ENCODE results near the gene TPM4.
"Not testable (repeated sequence)": the region's sequence is repeated elsewhere in the genome, so short reads cannot be mapped to it uniquely, and the experiment has no call there.

Gene TPM4

DNA sequence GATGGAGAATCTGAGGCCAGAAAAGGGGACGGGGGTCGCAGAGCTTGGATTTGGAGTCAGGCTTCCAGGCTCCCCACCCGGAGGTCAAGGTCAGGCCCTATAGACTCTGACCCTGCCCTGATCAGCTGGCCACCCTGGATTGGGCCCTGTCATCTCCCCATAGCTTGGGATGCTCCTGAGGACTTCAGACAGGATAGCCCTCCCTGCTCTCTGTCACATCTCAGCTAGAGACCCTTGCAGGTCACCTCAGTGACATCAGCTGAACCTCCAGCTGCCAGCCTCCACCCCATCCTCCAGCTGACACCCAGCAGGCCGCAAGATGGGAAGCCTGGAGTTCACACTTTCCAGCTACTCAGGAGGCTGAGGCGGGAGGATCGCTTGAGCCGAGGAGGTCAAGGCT is 2.8 kb upstream of the TPM4 start:
- no peak for TF ChIP-seq GATA1 (IDR thresholded peaks at IDR 0.05; ENCODE audit: low read depth, low read length)
- no peak for TF ChIP-seq POLR2A (IDR thresholded peaks at IDR 0.05; ENCODE audit: low read length)
- DNase-seq, result no peak

- DNase-seq, result no peak
- TF ChIP-seq POLR2A (IDR thresholded peaks at IDR 0.05; ENCODE audit: low read length) (no peak), GATA1 (IDR thresholded peaks at IDR 0.05; ENCODE audit: low read depth, low read length) (no peak)
Observed at GRCh38 chr19:16073988-16074387, 2.3 kb upstream of the TPM4 start.

GRCh38 chr19:16074488-16075365 is 1.6 kb upstream of the TPM4 start:
- no peak for DNase-seq
- no peak for TF ChIP-seq POLR2A (IDR thresholded peaks at IDR 0.05; ENCODE audit: low read length)
- no peak for TF ChIP-seq GATA1 (IDR thresholded peaks at IDR 0.05; ENCODE audit: low read depth, low read length)

DNA sequence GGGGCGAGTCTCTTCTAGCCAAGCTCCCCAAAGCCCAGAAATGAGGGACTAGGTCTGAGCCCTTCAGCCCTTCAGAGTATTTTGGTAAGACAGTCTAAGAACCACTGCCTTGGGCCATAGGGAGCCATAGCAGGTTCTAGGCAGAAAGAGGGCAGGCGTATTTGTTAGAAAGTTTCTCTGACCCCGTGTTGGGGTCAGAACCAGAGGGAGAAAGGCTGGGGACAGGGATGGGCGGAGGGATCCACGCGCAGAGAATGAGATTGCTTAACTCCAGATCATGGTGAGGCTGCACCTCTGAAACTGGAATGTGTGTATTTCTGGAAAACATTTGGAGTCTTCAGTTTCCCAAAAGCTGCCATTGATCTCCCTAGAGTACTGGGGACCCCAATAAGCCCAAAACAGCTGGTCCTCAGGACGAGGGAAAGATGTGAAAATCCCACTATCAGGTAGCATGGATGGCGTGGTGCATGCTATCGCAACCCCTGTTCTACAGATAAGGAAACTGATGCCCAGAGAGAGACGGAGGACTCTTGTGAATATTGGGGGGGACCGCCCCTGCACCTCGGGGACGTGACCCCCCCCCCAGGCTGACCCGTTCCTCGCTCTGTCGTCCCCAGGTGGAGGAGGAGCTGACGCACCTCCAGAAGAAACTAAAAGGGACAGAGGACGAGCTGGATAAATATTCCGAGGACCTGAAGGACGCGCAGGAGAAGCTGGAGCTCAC is 703 bp upstream of the TPM4 start:
- no peak for DNase-seq
- no peak for TF ChIP-seq POLR2A (IDR thresholded peaks at IDR 0.05; ENCODE audit: low read length)
- no peak for TF ChIP-seq GATA1 (IDR thresholded peaks at IDR 0.05; ENCODE audit: low read depth, low read length)

DNA sequence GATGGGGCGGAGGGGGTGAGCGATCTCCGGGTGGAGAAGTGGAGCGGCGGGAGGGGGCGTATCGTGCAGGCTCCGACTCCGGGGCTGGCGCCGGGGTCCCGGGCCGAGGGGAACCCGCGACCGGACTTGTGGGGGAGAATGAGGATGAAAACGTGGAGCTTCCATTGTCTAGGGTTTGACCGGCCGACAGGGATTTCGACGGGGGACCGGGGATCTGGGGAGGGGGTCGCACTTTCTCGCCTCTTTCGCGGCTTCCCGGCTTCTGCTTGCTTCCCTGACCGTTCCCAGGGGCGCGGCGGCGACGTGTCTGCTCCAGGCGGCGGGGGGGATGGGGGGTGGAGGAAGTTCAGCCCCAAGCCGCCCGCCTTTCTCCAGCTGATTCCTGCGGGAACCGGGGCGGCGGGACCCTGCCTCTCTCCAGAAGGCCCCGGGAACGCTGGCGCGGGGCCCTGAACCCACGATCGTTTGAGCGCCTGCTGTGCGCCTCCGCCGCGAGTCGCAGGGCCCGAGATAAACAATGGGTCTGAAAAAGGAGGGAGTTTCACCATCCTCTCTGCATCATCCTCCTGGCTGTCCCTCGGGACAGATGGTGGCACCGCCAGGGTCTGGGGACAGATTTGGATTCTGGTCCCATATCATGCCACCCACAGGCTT is 790 bp downstream of the TPM4 start:
- no peak for DNase-seq
- no peak for TF ChIP-seq GATA1 (IDR thresholded peaks at IDR 0.05; ENCODE audit: low read depth, low read length)
- TF ChIP-seq POLR2A (IDR thresholded peaks at IDR 0.05; ENCODE audit: low read length), result no peak

GRCh38 chr19:16077984-16078758 is 1.9 kb downstream of the TPM4 start:
- TF ChIP-seq POLR2A (IDR thresholded peaks at IDR 0.05; ENCODE audit: low read length), result no peak
- TF ChIP-seq GATA1 (IDR thresholded peaks at IDR 0.05; ENCODE audit: low read depth, low read length), result no peak
- no peak for DNase-seq

- TF ChIP-seq POLR2A (IDR thresholded peaks at IDR 0.05; ENCODE audit: low read length) (peak; percentile 55), GATA1 (IDR thresholded peaks at IDR 0.05; ENCODE audit: low read depth, low read length) (no peak)
- DNase-seq, result peak; percentile 92 to 94
Observed at GRCh38 chr19:16078759-16079707, 2.7 kb downstream of the TPM4 start.

- no peak for DNase-seq
- no peak for TF ChIP-seq POLR2A (IDR thresholded peaks at IDR 0.05; ENCODE audit: low read length)
Observed at GRCh38 chr19:16084067-16084685, 7.9 kb downstream of the TPM4 start.

DNA sequence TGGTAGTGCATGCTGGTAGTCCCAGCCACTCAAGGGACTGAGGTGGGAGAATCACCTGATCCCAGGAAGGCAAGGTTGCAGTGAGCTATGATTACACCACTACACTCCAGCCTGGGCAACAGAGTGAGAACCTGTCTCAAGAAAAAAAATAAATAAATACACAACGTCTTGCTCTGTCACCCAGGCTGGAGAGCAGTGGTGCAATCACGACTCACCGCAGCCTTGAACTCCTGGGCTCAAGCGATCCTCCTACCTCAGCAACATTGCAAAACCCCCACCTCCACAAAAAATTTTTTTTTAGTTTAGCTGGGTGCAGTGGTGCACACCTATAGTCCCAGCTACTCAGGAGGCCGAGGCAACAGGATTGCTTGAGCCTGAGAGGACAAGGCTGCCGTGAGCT is 8.8 kb downstream of the TPM4 start:
- TF ChIP-seq POLR2A (IDR thresholded peaks at IDR 0.05; ENCODE audit: low read length) (no peak), GATA1 (IDR thresholded peaks at IDR 0.05; ENCODE audit: low read depth, low read length) (no peak)
- DNase-seq, result peak in 1 of 2 experiments; percentile 21

- not testable (repeated sequence) for DNase-seq
Observed at GRCh38 chr19:16087404-16087803, 11.1 kb downstream of the TPM4 start.

GRCh38 chr19:16087940-16088339 is 11.6 kb downstream of the TPM4 start:
- no peak for DNase-seq
- no peak for TF ChIP-seq POLR2A (IDR thresholded peaks at IDR 0.05; ENCODE audit: low read length)
- no peak for TF ChIP-seq GATA1 (IDR thresholded peaks at IDR 0.05; ENCODE audit: low read depth, low read length)

DNA sequence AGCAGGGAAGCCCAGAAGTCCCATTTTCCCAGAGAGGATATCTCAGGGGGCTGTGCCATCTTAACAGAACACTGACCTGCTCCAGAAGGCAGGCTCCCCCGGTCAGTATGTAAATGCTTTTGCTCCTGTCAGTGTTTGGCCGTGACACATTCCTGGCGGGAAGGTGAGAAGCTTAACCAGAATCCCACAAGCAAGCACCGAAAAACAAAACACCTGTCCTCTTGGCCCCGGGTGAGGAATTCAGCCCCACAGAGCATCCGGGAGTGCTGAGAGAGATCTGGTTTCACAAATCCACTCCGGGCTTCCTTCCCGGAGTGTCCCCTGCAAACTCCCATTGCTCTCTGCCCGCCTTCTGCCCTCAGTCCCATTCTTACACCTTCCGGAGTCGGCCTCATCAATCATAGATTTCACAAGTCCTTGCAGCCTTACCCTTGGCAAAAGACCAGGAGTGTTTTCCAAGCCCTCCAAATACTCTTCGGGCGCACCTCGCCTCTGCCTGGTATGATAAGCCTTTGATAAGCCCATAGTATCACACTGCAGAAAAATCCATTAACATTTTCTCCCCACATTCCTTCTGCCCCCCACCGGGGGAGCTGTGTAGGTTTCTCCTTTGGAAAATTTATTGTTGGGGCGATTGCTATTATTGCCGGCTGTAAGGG is 12.2 kb downstream of the TPM4 start:
- TF ChIP-seq GATA1 (IDR thresholded peaks at IDR 0.05; ENCODE audit: low read depth, low read length), result no peak
- TF ChIP-seq POLR2A (IDR thresholded peaks at IDR 0.05; ENCODE audit: low read length), result peak; percentile 7
- DNase-seq, result no peak
